GM19463 (cell line): Measurements from ENCODE around the gene CDKL5.
A peak's percentile ranks its signal among the peaks of the same experiment; 100 is the strongest.
"Not testable (repeated sequence)": the region's sequence is repeated elsewhere in the genome, so short reads cannot be mapped to it uniquely, and the experiment has no call there.

Source experiments
- ATAC-seq: cut with Tn5 transposase; IDR thresholded peaks from one replicate; pipeline ENCODE4 v1.9.1; 2021; ENCODE audit warnings: mild to moderate bottlenecking, moderate library complexity; ENCODE audit not compliant: unreplicated experiment

Gene CDKL5

DNA sequence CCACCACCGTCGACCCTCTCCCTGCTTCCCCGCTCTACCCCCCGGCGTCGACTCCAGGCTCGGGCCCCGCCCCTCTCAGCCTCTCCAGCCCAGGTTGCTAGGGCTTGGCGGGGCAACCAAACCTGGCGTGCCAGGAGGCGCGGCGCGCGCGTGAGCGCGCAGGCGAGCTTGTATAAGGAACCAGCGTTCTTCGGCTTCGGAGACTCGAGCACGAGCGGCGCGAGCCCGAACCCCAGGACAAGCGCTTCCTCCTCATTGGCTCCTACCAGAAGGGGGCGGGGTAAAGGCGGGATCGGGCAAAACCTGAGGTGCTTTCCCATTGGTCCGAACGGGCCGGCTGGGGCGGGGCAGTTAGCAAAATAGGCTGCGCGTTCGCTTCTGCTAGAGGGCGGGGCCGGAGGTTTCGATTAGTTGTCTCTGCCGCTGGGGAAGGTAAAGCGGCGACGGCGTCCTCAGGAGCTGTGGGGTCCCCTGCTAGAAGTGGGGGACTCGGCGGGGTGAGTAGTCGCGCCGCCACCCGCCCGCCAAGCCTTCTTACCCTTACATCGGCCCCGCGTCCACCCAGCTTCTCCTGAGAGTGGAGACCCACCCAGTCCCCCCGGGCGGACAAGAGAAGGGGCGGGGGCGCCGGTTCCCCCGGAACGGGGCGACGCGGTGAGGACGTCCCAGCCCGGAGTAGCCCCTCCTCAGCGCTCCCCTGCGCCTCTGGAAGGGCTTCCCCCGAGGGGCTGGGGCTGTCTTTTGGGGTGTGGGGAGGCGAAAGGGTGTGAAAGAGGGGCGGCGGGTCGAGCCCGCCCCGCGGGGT lies at the start of gene CDKL5:
CDKL5 (plus strand) TSS at position 410 of the 805 bp plus-strand sequence. CDS start 81,489 bp downstream, outside the sequence.
- peak; percentile 92 for ATAC-seq

DNA sequence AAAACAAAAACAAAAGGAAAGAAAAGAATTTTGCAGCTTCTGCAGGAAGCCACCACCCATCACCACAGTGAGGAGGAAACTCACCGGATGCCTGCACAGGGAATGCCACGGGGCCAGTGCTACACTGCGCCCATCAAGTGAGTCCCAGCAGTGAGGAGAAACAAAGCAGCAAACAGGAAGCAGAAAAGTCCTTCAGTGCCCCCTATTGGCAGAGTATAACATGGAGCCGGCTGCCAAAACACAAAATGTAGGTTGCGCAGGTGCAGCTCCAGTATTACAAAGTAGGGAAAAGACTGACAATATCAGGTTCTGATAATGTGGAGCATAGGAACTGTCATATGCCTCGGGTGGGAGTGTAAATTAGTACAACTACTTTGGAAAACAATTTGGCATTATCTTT lies 47.6 kb upstream of the CDKL5 start:
- ATAC-seq: peak; percentile 65

DNA sequence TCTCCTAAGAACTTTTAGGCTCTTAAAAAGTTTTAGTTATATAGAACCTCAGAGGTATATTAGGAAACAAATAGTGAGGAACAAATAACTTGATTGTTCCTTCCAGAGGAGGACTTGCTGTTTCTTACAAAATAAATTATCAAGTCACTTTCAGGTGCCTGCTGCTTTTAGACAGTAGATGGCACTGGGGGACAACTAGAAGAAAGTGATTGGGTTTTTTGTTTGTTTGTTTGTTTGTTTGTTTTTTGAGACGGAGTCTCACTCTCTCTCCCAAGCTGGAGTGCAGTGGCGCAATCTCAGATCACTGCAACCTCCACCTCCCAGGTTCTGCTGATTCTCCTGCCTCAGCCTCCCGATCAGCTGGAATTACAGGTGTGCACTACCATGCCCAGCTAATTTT lies 35.4 kb upstream of the CDKL5 start:
- no peak for ATAC-seq

DNA sequence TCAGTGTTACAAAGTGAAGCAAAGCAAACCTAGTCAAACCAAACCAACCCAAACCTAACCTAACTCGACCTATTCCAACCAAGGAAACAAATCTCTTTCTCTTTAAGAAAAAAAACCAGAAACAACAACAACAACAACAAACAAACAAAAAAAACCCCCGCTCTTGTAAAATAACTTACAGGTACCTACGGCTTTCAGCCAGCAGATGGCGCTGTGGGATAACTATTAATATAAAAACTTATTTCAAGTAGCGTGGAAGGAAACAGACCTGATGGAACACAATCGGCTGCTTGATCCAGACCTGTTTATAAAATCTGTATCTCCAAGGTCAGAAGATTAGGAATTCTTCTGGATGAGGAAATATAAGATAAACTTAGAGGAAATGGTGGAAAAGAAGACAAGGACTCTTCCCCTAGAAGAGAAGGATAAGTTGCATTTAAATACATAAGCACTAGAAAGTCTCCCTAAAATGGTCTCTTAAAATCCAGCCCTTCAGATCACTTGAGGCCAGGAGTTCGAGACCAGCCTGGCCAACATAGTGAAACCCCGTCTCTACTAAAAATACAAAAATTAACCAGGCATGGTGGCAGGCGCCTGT lies 34.4 kb upstream of the CDKL5 start:
- no peak for ATAC-seq

DNA sequence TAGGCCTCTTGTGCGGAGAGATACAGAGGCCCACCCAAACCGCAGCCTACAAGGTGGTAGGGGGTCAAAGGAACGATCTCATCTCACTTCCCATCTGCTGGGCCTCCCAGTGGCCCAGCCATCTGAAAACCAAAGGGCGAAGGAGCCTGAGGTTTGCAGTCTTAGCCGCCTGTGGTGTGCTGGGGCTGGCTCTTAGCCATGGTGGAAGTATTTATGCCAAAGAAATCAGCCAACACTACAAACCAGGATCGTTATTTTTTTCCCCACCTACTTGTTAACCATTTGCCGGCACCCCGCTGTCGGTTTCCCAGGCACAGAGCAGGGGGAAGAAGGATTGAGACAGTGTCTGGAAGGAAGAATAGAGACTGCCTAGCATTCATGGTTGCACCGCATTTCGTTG lies 30.9 kb upstream of the CDKL5 start:
- ATAC-seq: no peak

DNA sequence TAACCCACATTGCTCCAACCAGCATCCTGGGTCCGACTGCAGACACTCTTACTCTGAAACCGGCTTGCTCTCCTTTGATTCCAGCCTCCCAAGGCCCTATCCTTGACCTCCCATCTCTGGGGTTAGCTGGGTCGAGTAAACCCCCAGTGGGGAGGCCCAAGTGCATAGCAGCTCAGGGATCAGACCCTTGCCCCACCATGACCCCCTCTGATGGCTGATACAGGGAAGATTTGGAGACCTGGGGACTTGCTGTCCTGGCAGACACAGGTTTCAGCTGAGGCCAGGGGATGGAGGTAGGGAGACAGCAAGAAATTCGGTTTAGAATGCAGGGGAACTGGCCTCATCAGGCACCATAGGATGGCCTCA lies 23.6 kb upstream of the CDKL5 start:
- ATAC-seq: no peak

DNA sequence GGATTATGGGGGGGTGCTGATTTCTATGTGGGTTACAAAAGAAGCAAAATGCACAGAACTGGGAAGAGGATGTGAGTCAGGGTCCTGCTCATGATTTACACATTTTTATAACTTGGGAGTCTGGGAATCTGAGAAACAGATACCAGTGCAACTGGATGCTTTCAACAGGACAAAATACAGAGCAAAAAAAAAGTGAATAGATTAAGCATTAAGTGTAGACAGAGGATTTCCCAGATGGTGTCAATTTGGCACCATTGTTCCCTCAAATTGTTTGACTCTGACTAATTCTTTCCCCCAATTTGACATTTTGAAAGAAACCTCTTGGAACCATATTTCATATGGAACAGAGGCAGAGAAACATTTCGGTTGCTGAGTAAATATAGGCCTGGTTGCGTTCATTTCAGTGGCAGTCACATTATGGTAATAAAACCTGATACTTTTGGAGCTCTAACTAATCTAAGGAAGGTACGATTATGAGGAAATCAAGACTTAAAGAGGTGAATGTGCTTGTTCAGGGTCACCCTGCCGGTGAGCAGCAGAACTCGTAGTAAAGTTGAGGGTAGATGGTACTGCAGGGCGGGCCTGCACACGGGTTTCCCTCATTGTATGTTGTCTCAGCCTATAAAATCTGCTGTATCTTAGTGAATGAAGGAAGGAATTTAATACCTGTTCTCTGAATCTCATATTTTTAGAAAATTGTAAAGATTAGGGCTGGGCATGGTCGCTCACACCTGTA lies 18.7 kb upstream of the CDKL5 start:
- no peak for ATAC-seq

DNA sequence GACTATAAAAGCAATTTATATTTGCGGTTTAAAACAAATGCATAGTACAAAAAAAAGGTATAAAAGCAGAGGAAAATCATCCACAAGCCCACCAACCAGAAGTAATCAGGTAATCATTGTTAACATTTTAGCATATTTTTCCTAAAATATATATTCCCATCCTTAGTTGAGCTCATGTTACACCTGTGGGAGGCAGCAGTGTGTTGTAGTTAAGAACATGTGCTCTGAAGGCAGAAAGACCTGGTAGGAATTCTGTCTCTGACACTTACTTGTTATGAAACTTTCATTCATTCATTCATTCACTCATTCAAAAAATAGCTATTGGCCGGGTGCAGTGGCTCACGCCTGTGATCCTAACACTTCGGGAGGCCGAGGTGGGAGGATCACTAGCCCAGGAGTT lies 15.4 kb upstream of the CDKL5 start:
- no peak for ATAC-seq

DNA sequence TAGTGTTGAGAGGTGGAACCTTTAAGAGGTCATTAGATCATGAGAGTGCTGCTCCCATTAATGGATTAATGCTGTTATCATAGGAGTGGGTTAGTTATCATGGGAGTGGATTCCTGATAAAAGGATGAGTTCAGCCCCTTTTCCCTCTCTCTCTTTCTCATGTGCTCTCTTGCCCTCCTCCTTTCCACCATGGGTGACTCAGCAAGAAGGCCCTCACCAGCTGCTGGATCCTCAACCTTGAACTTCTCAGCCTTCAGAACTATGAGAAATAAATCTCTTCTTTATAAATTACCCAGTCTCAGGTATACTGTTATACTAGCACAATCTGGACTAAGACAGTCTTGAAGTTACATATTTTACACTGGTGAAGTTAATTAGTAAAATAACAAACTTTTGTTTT lies 10.0 kb upstream of the CDKL5 start:
- ATAC-seq: no peak

DNA sequence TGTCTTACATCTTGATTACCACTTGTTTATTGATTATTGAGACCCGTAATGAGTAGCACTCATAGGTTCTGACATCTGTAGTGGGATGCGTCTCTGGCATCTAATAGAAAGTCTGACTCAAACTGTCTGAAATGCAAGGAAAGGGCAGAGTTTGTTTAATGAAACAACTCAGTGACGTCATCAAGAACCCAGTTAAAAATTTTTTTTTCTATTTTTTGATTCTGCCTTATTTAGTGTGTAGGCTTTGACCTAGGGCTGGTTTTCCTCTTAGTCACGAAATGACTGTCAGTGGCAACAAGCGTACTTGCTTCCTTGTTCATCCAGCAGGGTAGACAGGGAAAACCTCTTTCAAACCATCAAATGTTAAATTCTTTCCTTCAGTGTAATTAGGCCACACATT lies 3.1 kb upstream of the CDKL5 start:
- no peak for ATAC-seq

DNA sequence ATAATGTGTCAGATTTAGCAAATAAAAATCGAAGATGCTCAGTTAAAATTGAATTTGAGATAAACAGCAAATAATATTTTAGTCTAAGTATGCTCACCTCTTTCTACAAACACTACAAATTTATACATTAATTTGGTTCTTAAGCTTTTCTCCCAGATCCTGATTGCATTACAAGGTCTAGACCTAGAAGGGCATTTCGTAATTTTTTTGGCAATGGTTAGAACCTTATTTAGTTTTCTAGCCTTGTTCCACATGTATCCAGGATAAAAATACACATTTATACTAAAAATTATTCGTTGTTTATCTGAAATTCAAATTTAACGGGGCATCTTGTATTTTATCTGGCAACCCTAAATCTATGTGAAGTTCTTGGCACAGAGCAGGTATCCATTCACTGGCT lies 2.5 kb upstream of the CDKL5 start:
- no peak for ATAC-seq

DNA sequence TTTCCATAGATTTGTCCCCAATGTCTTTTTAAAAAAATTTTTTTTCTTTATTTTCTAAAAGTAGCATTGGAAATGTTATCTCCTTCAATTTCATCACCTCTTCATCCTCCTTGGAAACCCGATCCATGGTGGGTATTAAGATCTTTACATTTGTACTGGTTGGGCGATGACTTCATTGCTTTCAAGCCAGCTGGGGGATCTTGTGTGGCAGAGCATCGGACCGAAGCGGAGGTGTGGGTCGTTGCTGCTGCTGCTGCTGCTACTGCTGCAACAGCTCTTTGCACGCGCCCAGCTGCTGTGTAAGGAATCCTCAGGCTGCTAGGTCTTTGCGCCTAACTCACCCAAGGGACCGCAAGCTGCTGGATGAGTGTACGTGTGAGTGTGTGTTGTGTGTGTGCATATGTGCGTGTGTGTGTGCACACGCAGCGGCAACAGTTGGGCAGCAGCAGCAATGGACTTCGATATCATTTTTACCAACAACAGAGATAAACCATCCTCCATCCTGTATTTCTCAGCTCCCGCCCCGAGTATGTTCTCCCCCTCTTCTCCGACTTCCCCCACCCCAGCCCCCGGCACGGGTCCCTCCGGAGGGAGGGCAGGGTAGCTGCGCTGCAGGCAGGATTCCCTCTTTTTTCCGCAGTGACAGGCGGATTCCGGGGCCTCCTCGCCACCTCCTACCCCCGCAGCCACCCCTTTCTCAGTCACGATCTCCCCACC lies 768 bp upstream of the CDKL5 start:
- ATAC-seq: no peak

DNA sequence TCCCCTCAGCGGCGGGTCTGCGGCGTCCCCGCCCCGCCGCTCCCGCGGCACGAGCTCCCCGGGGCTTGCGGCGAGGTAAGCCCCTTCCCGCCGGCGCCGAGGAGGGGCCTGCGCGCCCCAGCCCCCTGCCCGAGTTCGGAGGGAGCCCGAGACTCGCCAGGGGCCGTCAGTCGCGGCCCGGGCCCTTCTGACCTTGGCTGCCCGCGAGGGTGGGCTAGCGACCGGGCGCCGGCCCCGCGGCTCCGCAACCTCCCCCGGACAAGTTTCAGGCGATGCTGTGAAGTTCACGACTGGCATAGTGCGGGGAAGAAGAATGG lies 554 bp downstream of the CDKL5 start:
- ATAC-seq: no peak

DNA sequence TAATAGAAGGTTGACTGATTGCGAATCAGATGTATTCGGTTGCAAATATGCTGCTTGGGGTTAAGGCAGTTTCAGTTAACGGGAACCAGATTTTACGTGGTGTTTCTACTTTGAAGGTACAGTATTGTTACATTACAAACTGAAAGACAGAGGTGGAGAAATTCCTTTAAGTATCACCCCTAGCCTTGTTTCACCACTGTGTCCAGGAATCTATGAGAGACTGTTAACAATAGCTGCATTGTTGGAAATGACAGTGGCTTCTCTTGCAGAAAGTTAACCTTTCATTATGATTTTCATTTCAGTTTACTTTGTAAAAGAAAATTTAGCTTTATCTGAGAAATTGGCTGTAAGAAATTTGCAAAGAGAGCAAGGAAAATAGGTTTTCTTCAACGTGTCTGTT lies 2.6 kb downstream of the CDKL5 start:
- ATAC-seq: no peak

DNA sequence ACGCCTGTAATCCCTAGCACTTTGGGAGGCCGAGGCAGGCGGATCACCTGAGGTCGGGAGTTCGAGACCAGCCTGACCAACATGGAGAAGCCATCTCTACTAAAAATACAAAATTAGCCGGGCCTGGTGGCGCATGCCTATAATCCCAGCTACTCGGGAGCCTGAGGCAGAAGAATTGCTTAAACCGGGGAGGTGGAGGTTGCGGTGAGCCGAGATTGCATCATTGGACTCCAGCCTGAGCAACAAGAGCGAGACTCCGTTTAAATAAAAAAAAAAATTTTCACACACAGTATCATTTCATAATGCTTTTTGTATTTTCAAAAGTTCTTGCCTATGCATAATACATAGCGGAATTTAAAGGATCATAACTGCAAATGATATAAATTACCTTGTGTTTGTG lies 7.9 kb downstream of the CDKL5 start:
- not testable (repeated sequence) for ATAC-seq

DNA sequence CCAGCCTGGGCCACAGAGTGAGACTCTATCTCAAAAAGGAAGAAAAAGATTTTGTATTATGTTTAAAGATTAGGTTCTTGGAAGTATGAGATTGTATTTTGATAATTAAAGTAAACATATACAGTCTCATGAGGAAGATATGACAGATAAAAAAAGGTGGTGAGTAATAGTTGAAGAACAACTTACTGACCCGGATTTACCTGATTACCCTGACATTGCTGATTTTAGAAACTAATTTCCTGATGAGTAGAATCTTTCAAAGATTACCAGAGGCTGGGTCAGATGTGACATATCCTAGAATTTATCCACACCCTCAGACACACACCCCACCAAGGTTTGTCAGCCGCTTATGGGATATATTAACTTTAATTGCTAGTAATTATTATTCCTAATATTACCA lies 9.5 kb downstream of the CDKL5 start:
- ATAC-seq: no peak

DNA sequence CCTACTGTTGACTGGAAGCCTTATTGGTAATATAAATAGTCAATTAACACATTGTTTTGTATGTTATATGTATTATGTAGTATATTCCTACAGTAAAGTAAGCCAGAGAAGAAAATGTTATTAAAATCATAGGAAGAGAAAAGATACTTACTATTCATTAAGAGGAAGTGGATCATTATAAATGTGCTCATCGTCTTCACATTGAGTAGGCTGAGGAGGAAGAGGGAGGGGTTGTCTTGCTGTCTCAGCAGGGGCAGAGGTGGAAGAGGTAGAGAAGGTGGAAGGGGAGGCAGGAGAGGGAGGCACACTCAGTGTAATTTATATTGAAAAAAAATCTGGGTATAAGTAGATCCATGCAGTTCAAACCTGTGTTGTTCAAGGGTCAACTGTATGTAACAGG lies 10.6 kb downstream of the CDKL5 start:
- no peak for ATAC-seq

DNA sequence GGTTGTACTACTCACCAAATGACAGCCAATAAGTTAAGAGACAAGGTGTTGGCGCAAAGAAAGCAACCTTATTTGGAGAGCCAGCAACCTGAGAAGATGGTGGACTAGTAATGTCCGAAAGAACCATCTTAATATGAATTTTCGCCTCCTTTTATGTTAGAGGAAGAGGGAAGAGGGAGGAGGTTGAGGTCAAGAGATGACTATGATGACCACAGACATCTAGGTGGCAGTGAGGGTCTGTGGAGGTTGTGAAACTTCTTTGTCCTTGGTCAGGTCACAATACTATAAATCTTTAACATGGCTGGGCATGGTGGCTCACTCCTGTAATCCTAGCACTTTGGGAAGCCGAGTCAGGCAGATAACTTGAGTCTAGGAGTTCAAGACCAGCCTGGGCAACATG lies 15.4 kb downstream of the CDKL5 start:
- ATAC-seq: no peak

DNA sequence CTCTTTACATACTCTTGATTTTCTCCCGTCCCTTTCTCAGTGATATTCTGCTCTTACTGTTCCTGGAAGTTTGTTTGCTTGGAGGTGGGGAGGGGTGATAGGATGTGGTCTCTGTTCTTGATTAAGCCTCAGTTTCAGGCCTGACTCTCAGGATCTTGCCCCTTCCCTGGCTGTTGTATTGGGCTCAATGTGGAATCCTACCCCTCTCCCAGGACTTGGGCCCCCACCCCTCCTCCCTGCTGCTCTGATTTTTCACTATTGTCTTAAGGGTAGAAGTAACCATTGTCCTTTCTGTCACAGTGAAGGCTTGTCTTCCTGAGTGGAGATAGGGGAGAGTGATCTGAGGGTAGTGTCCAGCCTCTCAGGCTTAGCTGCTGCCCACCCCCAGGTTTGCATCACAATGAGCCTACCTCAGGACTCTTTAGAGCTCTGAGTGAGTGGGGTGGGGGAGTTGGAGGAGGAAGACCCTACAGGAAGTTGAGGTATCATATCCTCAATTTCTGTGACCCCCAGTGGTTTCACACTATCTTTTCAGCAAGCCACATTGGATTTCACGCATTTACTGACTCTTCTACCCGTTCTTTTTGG lies 16.5 kb downstream of the CDKL5 start:
- ATAC-seq: no peak

DNA sequence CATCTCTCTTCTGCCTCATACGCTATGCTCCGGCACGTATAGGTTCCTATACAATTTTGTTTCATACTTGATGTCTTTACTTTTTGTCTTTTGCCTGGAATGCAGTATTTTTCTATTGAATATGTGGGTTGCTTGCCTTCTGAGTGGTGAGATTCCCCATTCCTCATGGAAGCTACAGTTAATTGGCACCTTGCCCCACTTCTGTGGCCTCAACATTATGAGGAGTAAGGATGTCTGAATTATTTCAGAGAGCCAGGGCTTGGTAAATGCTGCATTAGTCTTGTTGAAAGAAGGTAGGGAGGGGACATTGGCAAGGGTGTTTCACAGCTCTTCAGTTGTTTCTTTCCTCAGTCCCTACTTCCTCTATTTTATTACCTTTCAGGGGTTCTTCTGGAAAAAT lies 23.0 kb downstream of the CDKL5 start:
- ATAC-seq: no peak

DNA sequence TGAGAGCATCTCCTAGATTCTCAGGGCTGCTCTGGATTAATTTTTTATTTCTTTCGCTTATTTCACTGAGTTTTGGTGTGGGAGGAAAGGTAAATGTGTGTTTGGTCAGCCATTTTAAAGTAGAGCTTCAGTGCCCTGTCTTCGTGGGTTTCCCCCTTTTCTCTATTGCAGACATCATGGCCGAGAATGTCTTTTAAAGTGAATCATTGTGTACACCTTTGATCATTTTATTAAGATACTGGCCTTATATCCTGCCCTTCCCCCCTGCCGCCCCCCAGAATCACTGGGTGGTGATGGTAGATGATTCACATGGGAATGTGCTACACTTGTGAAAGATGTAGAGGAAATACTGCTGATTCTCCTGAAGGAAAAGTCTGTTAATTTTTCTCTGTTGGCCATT lies 23.8 kb downstream of the CDKL5 start:
- no peak for ATAC-seq
